ENCODE measurements around the gene RAB7A.

DNA sequence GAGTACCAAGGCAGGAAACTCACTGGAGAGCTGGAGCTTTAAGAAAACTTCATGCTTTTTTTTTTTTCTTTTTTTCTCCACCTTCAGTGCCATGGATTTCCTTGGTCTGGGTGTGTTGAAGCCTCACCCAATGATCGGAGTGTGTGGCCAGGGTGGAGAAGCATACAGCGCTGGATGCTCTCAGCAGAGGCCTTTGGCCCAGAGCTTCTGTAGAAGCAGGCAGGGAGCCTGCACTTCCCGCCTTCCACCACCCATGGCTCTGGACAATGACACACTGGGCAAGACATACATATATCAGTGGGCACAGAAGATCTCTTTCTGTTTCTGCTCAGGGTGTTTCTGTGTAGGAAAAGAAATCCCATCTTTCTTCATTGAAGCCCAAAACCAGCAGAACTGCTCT lies 97.6 kb downstream of the RAB7A start:
- TF ChIP-seq POLR2A (IDR thresholded peaks at IDR 0.05), result no peak
- TF ChIP-seq CTCF (IDR thresholded peaks at IDR 0.05), result no peak
